Measurements from ENCODE around the gene RRP1B. TPM values are rescaled to one million over a fixed set of nuclear protein-coding genes. Genes with fewer than 3 reads are reported as not detected.
"Not testable (repeated sequence)": the region's sequence is repeated elsewhere in the genome, so short reads cannot be mapped to it uniquely, and the experiment has no call there.

The RRP1B gene
- total and polyA plus RNA-seq, 4 experiments from 2014 or later, result 19.8 to 40.5 (median 39.0) TPM

DNA sequence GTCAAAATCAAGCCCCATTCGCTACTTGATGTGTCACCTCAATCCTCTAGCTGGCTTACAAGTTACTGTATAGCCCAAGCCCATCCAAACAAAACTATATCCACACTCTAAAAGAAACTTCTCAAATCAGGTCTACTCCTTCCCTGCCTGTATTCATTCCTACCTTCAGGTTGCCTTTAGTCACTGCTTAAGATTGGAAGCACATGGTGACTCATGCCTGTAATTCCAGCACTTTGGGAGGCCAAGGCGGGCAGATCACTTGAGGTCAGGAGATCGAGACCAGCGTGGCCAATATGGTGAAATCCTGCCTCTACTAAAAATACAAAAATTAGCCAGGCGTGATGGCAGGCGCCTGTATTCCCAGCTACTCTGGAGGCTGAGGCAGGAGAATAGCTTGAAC lies 7.4 kb upstream of the RRP1B start:
- H3K36me3 ChIP-seq (ENCODE audit: insufficient read depth, low read length); H3K36me3 Mint-ChIP-seq; H3K4me3 ChIP-seq (ENCODE audit: low read length in 2 of 2); H3K9me3 Mint-ChIP-seq; H3K27ac ChIP-seq (ENCODE audit: low read depth, low read length); H3K27me3 Mint-ChIP-seq; DNase-seq; CTCF ChIA-PET (ENCODE audit: partially characterized antibody); H3K4me1 ChIP-seq (ENCODE audit: insufficient read depth, low read length); intact Hi-C loops (cut with micrococcal nuclease); POLR2A ChIA-PET (ENCODE audit: partially characterized antibody); H3K4me3 Mint-ChIP-seq; H3K4me1 Mint-ChIP-seq; H3K9me3 ChIP-seq (ENCODE audit: control insufficient read depth in 1 of 2, low read length in 2 of 2); H3K27me3 ChIP-seq (ENCODE audit: insufficient read depth, low read length): not testable (repeated sequence)
- H3K27ac Mint-ChIP-seq, result peak overlapping the region in 1 of 7 donors; percentile 19

DNA sequence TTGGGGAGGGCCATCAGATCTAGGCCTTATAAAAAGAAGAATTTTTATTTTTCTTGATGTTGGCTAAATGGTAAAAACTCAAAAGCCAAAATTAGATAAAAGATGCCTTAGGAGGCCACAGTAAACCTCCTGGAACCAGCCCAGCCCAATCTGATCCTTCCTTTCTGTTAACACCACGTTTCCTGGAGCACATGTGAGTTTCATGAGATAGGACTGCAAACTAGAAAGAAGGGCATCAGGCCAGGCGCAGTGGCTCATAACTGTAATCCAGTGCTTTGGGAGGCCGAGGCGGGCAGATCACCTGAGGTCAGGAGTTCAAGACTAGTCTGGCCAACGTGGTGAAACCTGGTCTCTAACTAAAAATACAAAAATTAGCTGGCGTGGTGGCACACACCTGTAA lies 6.7 kb upstream of the RRP1B start:
- H3K36me3 ChIP-seq (ENCODE audit: insufficient read depth, low read length), result no peaks in the 10 kb centered on the region
- H3K36me3 Mint-ChIP-seq, result no peaks in the 10 kb centered on the region
- H3K9me3 ChIP-seq (ENCODE audit: control insufficient read depth in 1 of 2, low read length in 2 of 2), result no peaks in the 10 kb centered on the region
- no peaks in the 10 kb centered on the region for H3K27me3 ChIP-seq (ENCODE audit: insufficient read depth, low read length)
- H3K4me1 Mint-ChIP-seq, result no peaks in the 10 kb centered on the region
- H3K9me3 Mint-ChIP-seq, result no peaks in the 10 kb centered on the region
- DNase-seq, result no peak
- no peak overlapping the region for H3K27ac Mint-ChIP-seq
- intact Hi-C loops (cut with micrococcal nuclease), result no loop called here
- peaks cover 2 to 3% of the 10 kb centered on the region in 2 donors for H3K27me3 Mint-ChIP-seq
- no peaks in the 10 kb centered on the region for H3K4me1 ChIP-seq (ENCODE audit: insufficient read depth, low read length)
- ChIA-PET CTCF (ENCODE audit: partially characterized antibody) (no interaction called here), POLR2A (ENCODE audit: partially characterized antibody) (no interaction called here)
- H3K27ac ChIP-seq (ENCODE audit: low read depth, low read length), result no peak overlapping the region
- H3K4me3 Mint-ChIP-seq, result no peak overlapping the region
- no peak overlapping the region for H3K4me3 ChIP-seq (ENCODE audit: low read length in 2 of 2)

DNA sequence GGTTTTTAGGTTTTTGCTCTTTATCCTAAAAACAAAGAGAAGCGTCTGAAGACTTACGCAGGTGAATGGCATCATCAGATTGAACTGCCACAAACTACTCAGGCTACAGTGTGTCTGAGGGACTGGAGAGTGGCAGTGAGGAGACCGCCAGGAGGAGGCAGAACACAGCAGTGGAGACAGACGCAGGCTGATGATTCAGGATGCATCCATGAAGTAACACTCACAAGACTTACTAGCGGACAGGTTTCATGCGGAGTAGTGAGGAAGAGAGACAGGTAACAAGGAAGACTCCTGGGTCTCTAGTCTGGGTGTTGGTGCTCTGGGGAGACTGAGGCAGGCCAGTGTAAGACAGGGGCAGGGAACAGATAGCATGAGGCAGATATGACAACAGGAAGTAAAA lies 5.7 kb upstream of the RRP1B start:
- H3K9me3 ChIP-seq (ENCODE audit: control insufficient read depth in 1 of 2, low read length in 2 of 2), result no peaks in the 10 kb centered on the region
- no peak overlapping the region for H3K27ac ChIP-seq (ENCODE audit: low read depth, low read length)
- intact Hi-C loops (cut with micrococcal nuclease), result no loop called here
- ChIA-PET CTCF (ENCODE audit: partially characterized antibody) (no interaction called here), POLR2A (ENCODE audit: partially characterized antibody) (no interaction called here)
- Mint-ChIP-seq H3K9me3 (no peaks in the 10 kb centered on the region), H3K27me3 (peaks cover 2 to 3% of the 10 kb centered on the region in 2 donors), H3K36me3 (no peaks in the 10 kb centered on the region), H3K4me1 (no peaks in the 10 kb centered on the region), H3K27ac (peak overlapping the region in 2 of 7 donors; percentile 58 to 60), H3K4me3 (no peak overlapping the region)
- no peaks in the 10 kb centered on the region for H3K36me3 ChIP-seq (ENCODE audit: insufficient read depth, low read length)
- DNase-seq, result no peak
- no peaks in the 10 kb centered on the region for H3K27me3 ChIP-seq (ENCODE audit: insufficient read depth, low read length)
- H3K4me3 ChIP-seq (ENCODE audit: low read length in 2 of 2), result no peak overlapping the region
- peaks cover 3% of the 10 kb centered on the region for H3K4me1 ChIP-seq (ENCODE audit: insufficient read depth, low read length)

DNA sequence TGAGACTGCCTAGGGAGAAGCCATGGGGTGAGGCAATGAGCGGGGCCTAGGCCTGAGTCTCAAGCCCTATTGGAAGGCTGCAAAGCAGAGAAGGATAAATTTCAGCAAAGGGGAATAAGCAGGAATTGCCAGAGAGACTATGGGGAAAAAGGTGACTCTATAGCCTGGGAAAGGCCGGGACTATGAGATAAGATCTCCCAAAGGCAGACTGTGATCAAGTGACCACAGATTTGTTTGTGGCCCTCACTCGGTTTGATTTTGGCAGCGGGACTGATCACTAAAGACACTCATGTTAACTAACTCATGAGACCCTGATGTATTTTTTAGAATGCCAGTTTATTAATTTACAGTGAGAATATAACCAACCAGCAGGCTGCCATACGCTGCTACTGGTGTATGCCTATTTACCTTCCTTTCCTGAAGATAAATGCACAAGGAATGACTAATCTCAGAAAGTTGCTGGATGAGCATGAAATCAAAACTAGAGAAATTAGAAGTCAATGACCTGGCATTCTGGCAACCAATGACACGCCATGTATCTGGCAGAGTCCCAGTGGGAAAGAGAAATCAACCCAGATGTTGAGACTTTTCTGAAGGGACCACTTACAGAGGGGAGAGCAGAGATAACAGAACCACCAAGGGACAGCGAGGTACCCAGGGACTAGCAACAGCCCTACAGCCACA lies 4.4 kb upstream of the RRP1B start:
- Mint-ChIP-seq H3K9me3 (no peaks in the 10 kb centered on the region), H3K27ac (peak overlapping the region in 1 of 7 donors; percentile 50)
- POLR2A ChIA-PET (ENCODE audit: partially characterized antibody), result no interaction called here

DNA sequence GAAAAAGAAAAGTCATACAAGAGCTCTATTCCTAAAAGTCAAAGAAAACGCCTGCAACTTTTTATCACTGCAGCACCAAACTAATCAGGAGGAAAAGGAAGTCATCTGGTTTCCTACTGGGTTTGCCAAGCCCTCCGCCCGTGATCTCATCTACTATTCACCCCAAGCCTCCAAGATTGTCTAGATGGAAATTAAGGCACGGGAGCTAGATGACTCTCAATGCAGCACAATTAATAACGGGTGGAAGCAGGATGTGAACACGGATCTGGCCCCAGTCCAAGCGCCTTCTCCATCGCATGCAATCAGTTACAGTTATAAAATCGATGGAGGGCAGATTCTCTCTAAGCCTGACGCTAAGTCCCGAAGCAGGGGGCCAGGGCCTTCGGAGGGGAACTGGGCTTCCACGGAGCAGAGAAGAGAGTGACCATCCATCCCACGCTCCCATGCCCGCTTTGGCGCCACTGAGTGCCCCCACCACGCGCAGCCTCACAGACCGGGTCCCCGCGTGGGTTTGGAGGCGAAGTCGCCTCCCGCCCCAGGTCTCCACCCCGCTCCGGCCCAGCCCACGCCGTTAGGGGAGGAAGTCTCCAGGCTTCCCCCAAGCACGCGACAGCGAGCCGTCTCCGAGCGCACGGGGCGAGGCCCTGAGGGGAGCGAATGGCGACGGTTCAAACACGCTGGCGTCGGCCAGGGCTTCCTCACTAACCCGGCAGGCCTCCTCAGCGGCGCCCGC lies 1.8 kb upstream of the RRP1B start:
- ChIA-PET POLR2A (ENCODE audit: partially characterized antibody) (no interaction called here), CTCF (ENCODE audit: partially characterized antibody) (no interaction called here)
- H3K27ac Mint-ChIP-seq, result peak overlapping the region in 5 of 7 donors; percentile 17 to 75 (median 64)
- H3K27me3 Mint-ChIP-seq, result no peaks in the 10 kb centered on the region
- peak overlapping the region in 6 of 8 donors; percentile 10 to 46 (median 28) for H3K4me3 Mint-ChIP-seq
- Histone ChIP-seq H3K4me1 (ENCODE audit: insufficient read depth, low read length) (peaks cover 28% of the 10 kb centered on the region), H3K4me3 (ENCODE audit: low read length in 2 of 2) (no peak overlapping the region), H3K9me3 (ENCODE audit: control insufficient read depth in 1 of 2, low read length in 2 of 2) (no peaks in the 10 kb centered on the region), H3K36me3 (ENCODE audit: insufficient read depth, low read length) (peaks cover 8% of the 10 kb centered on the region), H3K27me3 (ENCODE audit: insufficient read depth, low read length) (no peaks in the 10 kb centered on the region), H3K27ac (ENCODE audit: low read depth, low read length) (no peak overlapping the region)
- H3K9me3 Mint-ChIP-seq, result peaks cover 0 to 3% (median 0%) of the 10 kb centered on the region in 8 donors
- intact Hi-C loops (cut with micrococcal nuclease), result no loop called here
- H3K4me1 Mint-ChIP-seq, result peaks cover 20 to 32% (median 25%) of the 10 kb centered on the region in 4 donors
- H3K36me3 Mint-ChIP-seq, result peaks cover 0 to 18% of the 10 kb centered on the region in 2 donors
- no peak for DNase-seq

More for the DNA sequence above, 4.4 kb upstream of the RRP1B start:
- Mint-ChIP-seq H3K4me3 (peak overlapping the region in 2 of 8 donors; percentile 49 to 52), H3K27me3 (peaks cover 0 to 2% of the 10 kb centered on the region in 2 donors), H3K36me3 (peaks cover 0 to 2% of the 10 kb centered on the region in 2 donors), H3K4me1 (peaks cover 2 to 6% (median 5%) of the 10 kb centered on the region in 4 donors)
- Histone ChIP-seq H3K27me3 (ENCODE audit: insufficient read depth, low read length) (no peaks in the 10 kb centered on the region), H3K27ac (ENCODE audit: low read depth, low read length) (no peak overlapping the region), H3K9me3 (ENCODE audit: control insufficient read depth in 1 of 2, low read length in 2 of 2) (no peaks in the 10 kb centered on the region), H3K4me1 (ENCODE audit: insufficient read depth, low read length) (peaks cover 9% of the 10 kb centered on the region), H3K36me3 (ENCODE audit: insufficient read depth, low read length) (no peaks in the 10 kb centered on the region), H3K4me3 (ENCODE audit: low read length in 2 of 2) (no peak overlapping the region)
- CTCF ChIA-PET (ENCODE audit: partially characterized antibody), result no interaction called here
- intact Hi-C loops (cut with micrococcal nuclease), result no loop called here
- no peak for DNase-seq

DNA sequence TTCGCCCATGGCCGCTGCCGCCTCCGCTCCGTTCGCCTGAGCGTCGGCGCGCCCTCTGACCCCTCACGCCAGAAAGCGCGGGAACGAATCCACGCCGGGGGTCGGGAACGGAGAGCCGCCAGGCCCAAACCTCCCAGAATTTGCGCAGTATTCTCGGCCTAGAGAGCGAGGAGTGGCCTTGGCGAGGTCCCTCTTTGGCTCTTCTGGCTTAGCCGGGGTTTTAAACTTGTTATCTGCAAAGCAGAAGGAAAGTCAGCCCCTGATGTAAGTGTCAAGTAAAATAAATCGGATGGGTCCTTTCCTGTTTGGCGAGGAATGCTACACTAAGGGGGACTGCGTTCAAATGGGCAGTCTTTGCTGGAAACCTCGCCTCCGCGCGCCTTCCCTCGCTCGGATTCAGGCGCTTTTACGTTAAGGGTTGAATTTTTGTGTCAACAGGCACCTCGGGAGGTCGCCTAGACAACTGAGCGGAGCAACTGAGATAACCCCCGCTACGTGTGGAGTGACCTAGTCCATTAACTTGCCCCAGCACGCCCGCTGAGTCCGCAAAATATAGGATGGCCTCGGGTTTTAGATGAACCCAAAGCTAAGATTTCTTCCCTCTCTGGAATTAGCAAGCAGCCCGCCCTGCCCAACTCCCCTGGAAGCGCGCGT lies 1.1 kb upstream of the RRP1B start:
- Histone ChIP-seq H3K27me3 (ENCODE audit: insufficient read depth, low read length) (no peaks in the 10 kb centered on the region), H3K27ac (ENCODE audit: low read depth, low read length) (no peak overlapping the region), H3K9me3 (ENCODE audit: control insufficient read depth in 1 of 2, low read length in 2 of 2) (no peaks in the 10 kb centered on the region), H3K36me3 (ENCODE audit: insufficient read depth, low read length) (peaks cover 12% of the 10 kb centered on the region), H3K4me3 (ENCODE audit: low read length in 2 of 2) (no peak overlapping the region), H3K4me1 (ENCODE audit: insufficient read depth, low read length) (peaks cover 33% of the 10 kb centered on the region)
- POLR2A ChIA-PET (ENCODE audit: partially characterized antibody), result no interaction called here
- no peak for DNase-seq
- Mint-ChIP-seq H3K4me3 (peak overlapping the region in 5 of 8 donors; percentile 34 to 54 (median 38)), H3K4me1 (peaks cover 25 to 39% (median 31%) of the 10 kb centered on the region in 4 donors), H3K27me3 (no peaks in the 10 kb centered on the region), H3K36me3 (peaks cover 0 to 25% of the 10 kb centered on the region in 2 donors), H3K27ac (peak overlapping the region in 2 of 7 donors; percentile 43 to 77), H3K9me3 (peaks cover 0 to 3% (median 0%) of the 10 kb centered on the region in 8 donors)
- intact Hi-C loops (cut with micrococcal nuclease), result no loop called here
- CTCF ChIA-PET (ENCODE audit: partially characterized antibody), result no interaction called here

DNA sequence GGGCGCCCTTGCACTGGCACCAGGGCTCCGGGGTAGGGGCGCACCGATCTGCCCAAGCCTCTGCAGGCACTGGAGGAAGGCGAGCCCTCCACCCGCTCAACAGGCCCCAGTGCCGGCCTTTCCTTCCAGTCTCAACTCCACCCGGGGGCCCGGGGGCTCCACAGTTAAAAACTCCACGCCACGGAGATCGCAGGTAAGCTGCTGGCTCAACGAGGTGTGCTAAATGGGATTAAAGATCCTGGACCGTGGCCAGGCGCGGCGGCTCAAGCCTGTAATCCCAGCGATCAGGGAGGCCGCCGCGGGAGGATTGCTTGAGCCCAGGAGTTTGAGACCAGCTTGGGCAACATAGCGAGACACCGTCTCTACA lies 608 bp upstream of the RRP1B start:
- H3K9me3 Mint-ChIP-seq, result peaks cover 0 to 3% (median 0%) of the 10 kb centered on the region in 8 donors
- no peak for DNase-seq
- ChIA-PET CTCF (ENCODE audit: partially characterized antibody) (no interaction called here), POLR2A (ENCODE audit: partially characterized antibody) (interaction anchor here (1.3 to 2.7 kb wide), 2 partner anchors 61 to 766 kb away, joined by 4 to 9 read pairs; partner anchors contain the start of gene NDUFV3)
- intact Hi-C loops (cut with micrococcal nuclease), result loop anchor here (1.0 kb wide), 1 partner anchor 60 kb away; no protein-coding TSS in a partner anchor
- H3K4me3 ChIP-seq (ENCODE audit: low read length in 2 of 2), result peak overlapping the region in 1 of 2 donors; percentile 83
- H3K27ac Mint-ChIP-seq, result peak overlapping the region; percentile 77 to 96 (median 92)
- peak overlapping the region; percentile 88 for H3K27ac ChIP-seq (ENCODE audit: low read depth, low read length)
- peaks cover 12% of the 10 kb centered on the region for H3K36me3 ChIP-seq (ENCODE audit: insufficient read depth, low read length)
- H3K4me1 ChIP-seq (ENCODE audit: insufficient read depth, low read length), result peaks cover 33% of the 10 kb centered on the region
- H3K27me3 Mint-ChIP-seq, result no peaks in the 10 kb centered on the region
- peaks cover under 1 to 28% of the 10 kb centered on the region in 2 donors for H3K36me3 Mint-ChIP-seq
- peak overlapping the region; percentile 66 to 96 (median 76) for H3K4me3 Mint-ChIP-seq
- H3K4me1 Mint-ChIP-seq, result peaks cover 25 to 39% (median 32%) of the 10 kb centered on the region in 4 donors
- H3K9me3 ChIP-seq (ENCODE audit: control insufficient read depth in 1 of 2, low read length in 2 of 2), result no peaks in the 10 kb centered on the region
- no peaks in the 10 kb centered on the region for H3K27me3 ChIP-seq (ENCODE audit: insufficient read depth, low read length)
